Neural cell (in vitro differentiated cells): ENCODE data around the gene CUEDC1. TPM values are rescaled to one million over a fixed set of nuclear protein-coding genes. Genes with fewer than 3 reads are reported as not detected.

Source experiments
- H2AFZ ChIP-seq: fragments of 200-600, 300-800 bp; sonication (generic), shearing (Covaris generic); 2 replicates; pipeline ENCODE4 v1.6.0; 2014; ENCODE audit warnings: low read depth, mild to moderate bottlenecking, antibody characterized with exemption, low read length, moderate library complexity
- H3F3A ChIP-seq: fragments of 200-600 bp; shearing (Covaris generic); 2 replicates; pipeline ENCODE4 v1.6.1; 2016; ENCODE audit warnings: mild to moderate bottlenecking, moderate library complexity, mixed read lengths, antibody characterized with exemption, low read length; ENCODE audit not compliant: insufficient read depth, poor library complexity, severe bottlenecking
- H3K27ac ChIP-seq: fragments of 200-600, 300-800 bp; sonication (generic), shearing (Covaris generic); 2 replicates; pipeline ENCODE4 v1.5.1; 2014; ENCODE audit warnings: mild to moderate bottlenecking, low read length, moderate library complexity
- H3K27me3 ChIP-seq: fragments of 300-800, 200-600 bp; sonication (generic), shearing (Covaris generic); 2 replicates; pipeline ENCODE4 v1.6.0; 2014; ENCODE audit warnings: mild to moderate bottlenecking, low read depth, low read length, moderate library complexity; ENCODE audit not compliant: insufficient read depth
- H3K36me3 ChIP-seq: fragments of 300-800, 200-600 bp; sonication (generic), shearing (Covaris generic); 2 replicates; pipeline ENCODE4 v1.5.1; 2014; ENCODE audit warnings: mild to moderate bottlenecking, antibody characterized with exemption, low read length, moderate library complexity; ENCODE audit not compliant: insufficient read depth
- H3K4me2 ChIP-seq: fragments of 300-800, 200-600 bp; sonication (generic), shearing (Covaris generic); 2 replicates; pipeline ENCODE4 v1.6.0; 2014; ENCODE audit warnings: mild to moderate bottlenecking, low read length
- H3K4me3 ChIP-seq: fragments of 300-800, 200-600 bp; sonication (generic), shearing (Covaris generic); 2 replicates; pipeline ENCODE4 v1.5.1; 2014; ENCODE audit warnings: mild to moderate bottlenecking, low read length, moderate library complexity
- H3K79me2 ChIP-seq: fragments of 200-600 bp; shearing (Covaris generic); replicated peaks from 2 replicates; pipeline ENCODE4 v1.6.0; 2014; ENCODE audit warnings: mild to moderate bottlenecking, low read length, moderate library complexity; ENCODE audit not compliant: insufficient read depth
- H3K9ac ChIP-seq: fragments of 300-800, 200-600 bp; sonication (generic), shearing (Covaris generic); 2 replicates; pipeline ENCODE4 v1.6.1; 2016; ENCODE audit warnings: mild to moderate bottlenecking, low read length, mixed read lengths
- H3K9me2 ChIP-seq: fragments of 200-600 bp; shearing (Covaris generic); 2 replicates; pipeline ENCODE4 v1.6.1; 2016; ENCODE audit warnings: mild to moderate bottlenecking, low read length, mixed read lengths; ENCODE audit not compliant: insufficient read depth
- H3K9me3 ChIP-seq: fragments of 200-600, 300-800 bp; sonication (generic), shearing (Covaris generic); 2 replicates; pipeline ENCODE4 v1.6.1; 2016; ENCODE audit warnings: mild to moderate bottlenecking, mixed run types, low read length, moderate library complexity, mixed read lengths
- H4K20me1 ChIP-seq: fragments of 200-600 bp; shearing (Covaris generic); 2 replicates; pipeline ENCODE4 v1.6.1; 2016; ENCODE audit warnings: mild to moderate bottlenecking, mixed run types; ENCODE audit not compliant: insufficient read depth
- CTCF ChIP-seq: fragments of 450-650 bp; IDR thresholded peaks from 2 replicates; pipeline ENCODE4 v1.5.1; 2014; ENCODE audit warnings: antibody characterized with exemption, mild to moderate bottlenecking, moderate library complexity; ENCODE audit not compliant: poor library complexity, severe bottlenecking
- EP300 ChIP-seq: fragments of 450-650 bp; conservative IDR thresholded peaks from 2 replicates; pipeline ENCODE4 v1.6.1; 2014; ENCODE audit warnings: antibody characterized with exemption, mild to moderate bottlenecking, moderate library complexity; ENCODE audit not compliant: poor library complexity, severe bottlenecking
- EZH2 ChIP-seq: fragments of 200-600, 300-800 bp; shearing (Covaris generic), sonication (generic); IDR thresholded peaks from 2 replicates; pipeline ENCODE4 v1.6.1; 2014; ENCODE audit warnings: antibody characterized with exemption, low read length, borderline replicate concordance, mild to moderate bottlenecking; ENCODE audit not compliant: insufficient read depth, poor library complexity, severe bottlenecking
- MXI1 ChIP-seq: fragments of 450-650 bp; conservative IDR thresholded peaks from 2 replicates; pipeline ENCODE4 v1.6.1; 2014; ENCODE audit warnings: antibody characterized with exemption, mild to moderate bottlenecking; ENCODE audit not compliant: poor library complexity, severe bottlenecking
- POLR2AphosphoS5 ChIP-seq: IDR thresholded peaks from 2 replicates; pipeline ENCODE4 v1.6.1; 2012
- RAD21 ChIP-seq: fragments of 450-650 bp; conservative IDR thresholded peaks from 2 replicates; pipeline ENCODE4 v1.6.1; 2014; ENCODE audit warnings: antibody characterized with exemption, mild to moderate bottlenecking, moderate library complexity
- SMC3 ChIP-seq: fragments of 450-650 bp; conservative IDR thresholded peaks from 2 replicates; pipeline ENCODE4 v1.6.1; 2014; ENCODE audit warnings: antibody characterized with exemption, mild to moderate bottlenecking, moderate library complexity; ENCODE audit not compliant: poor library complexity
- TAF1 ChIP-seq: IDR thresholded peaks from 2 replicates; pipeline ENCODE4 v1.6.1; 2012; ENCODE audit warnings: low read depth
- polyA plus RNA-seq: library from polyadenylated mRNA; depleted of rRNA; stranded (reverse); fragments of >200 nt; gene quantifications from 2 replicates; pipeline ENCODE4 v1.2.3, GENCODE V29; 2014
- TF ChIP-seq, protein P1 (sequence below): IDR thresholded peaks from 2 replicates; pipeline ENCODE4 v1.6.1; 2012; ENCODE audit warnings: borderline replicate concordance

The CUEDC1 gene
- polyA plus RNA-seq, 1 donor from 2014 or later = 27.0 TPM

DNA sequence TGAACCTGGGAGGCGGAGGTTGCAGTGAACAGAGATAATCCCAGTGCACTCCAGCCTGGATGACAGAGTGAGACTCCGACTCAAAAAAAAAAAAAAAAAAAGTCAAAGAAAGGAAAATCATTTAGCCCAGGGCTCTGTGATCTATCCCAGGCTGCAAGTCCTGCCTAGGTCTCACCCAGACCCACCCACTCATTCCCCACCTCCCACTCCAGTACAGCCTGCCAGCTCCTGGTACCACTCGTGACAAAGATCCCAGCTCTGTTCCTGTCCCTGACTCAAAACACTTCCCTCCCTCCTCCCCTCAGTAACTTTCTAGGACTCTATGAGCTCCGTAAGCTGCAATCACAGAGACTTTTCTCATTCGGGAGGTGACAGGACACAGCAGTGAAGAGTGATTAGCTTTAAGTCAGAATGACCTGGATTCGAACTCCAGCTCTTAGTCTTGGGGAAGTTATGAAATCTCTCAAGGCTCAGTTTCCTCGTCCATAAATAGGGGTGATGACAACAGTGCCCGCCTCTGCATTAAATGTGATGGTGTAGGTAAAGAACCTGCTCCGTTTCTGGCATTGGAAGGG, 77.3 kb downstream of the CUEDC1 start:
- TF ChIP-seq POLR2AphosphoS5 (no peak), EP300 (no peak), SMC3 (no peak), MXI1 (no peak), TAF1 (no peak), CTCF (no peak), EZH2 (no peak), RAD21 (no peak)
- TF ChIP-seq, protein P1, sequence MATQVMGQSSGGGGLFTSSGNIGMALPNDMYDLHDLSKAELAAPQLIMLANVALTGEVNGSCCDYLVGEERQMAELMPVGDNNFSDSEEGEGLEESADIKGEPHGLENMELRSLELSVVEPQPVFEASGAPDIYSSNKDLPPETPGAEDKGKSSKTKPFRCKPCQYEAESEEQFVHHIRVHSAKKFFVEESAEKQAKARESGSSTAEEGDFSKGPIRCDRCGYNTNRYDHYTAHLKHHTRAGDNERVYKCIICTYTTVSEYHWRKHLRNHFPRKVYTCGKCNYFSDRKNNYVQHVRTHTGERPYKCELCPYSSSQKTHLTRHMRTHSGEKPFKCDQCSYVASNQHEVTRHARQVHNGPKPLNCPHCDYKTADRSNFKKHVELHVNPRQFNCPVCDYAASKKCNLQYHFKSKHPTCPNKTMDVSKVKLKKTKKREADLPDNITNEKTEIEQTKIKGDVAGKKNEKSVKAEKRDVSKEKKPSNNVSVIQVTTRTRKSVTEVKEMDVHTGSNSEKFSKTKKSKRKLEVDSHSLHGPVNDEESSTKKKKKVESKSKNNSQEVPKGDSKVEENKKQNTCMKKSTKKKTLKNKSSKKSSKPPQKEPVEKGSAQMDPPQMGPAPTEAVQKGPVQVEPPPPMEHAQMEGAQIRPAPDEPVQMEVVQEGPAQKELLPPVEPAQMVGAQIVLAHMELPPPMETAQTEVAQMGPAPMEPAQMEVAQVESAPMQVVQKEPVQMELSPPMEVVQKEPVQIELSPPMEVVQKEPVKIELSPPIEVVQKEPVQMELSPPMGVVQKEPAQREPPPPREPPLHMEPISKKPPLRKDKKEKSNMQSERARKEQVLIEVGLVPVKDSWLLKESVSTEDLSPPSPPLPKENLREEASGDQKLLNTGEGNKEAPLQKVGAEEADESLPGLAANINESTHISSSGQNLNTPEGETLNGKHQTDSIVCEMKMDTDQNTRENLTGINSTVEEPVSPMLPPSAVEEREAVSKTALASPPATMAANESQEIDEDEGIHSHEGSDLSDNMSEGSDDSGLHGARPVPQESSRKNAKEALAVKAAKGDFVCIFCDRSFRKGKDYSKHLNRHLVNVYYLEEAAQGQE = no peak
- H3K27me3 ChIP-seq = no peaks in the 10 kb centered on the region
- no peaks in the 10 kb centered on the region for H3K9me3 ChIP-seq
- no peaks in the 10 kb centered on the region for H3K36me3 ChIP-seq
- H3K4me3 ChIP-seq = no peak overlapping the region
- no peaks in the 10 kb centered on the region for H3K79me2 ChIP-seq
- H3K27ac ChIP-seq = no peak overlapping the region
- H3K9me2 ChIP-seq = no peaks in the 10 kb centered on the region
- no peak overlapping the region for H3K4me2 ChIP-seq
- no peaks in the 10 kb centered on the region for H3F3A ChIP-seq
- no peaks in the 10 kb centered on the region for H4K20me1 ChIP-seq
- H3K9ac ChIP-seq = no peak overlapping the region
- H2AFZ ChIP-seq = no peak overlapping the region

GRCh38 chr17:57876866-57877237, 78.4 kb downstream of the CUEDC1 start:
- no peak for TF ChIP-seq CTCF
- TF ChIP-seq TAF1 = no peak
- TF ChIP-seq POLR2AphosphoS5 = no peak
- TF ChIP-seq, protein P1 = no peak
- no peak for TF ChIP-seq RAD21
- Histone ChIP-seq H3K9me2 (no peaks in the 10 kb centered on the region), H3K4me3 (no peak overlapping the region), H3K27me3 (no peaks in the 10 kb centered on the region), H3F3A (no peaks in the 10 kb centered on the region), H3K4me2 (no peak overlapping the region), H3K9ac (no peak overlapping the region), H3K9me3 (no peaks in the 10 kb centered on the region), H3K79me2 (no peaks in the 10 kb centered on the region), H3K36me3 (no peaks in the 10 kb centered on the region), H4K20me1 (no peaks in the 10 kb centered on the region), H2AFZ (no peak overlapping the region), H3K27ac (no peak overlapping the region)
